ENCODE data around the gene TBCD.

DNA sequence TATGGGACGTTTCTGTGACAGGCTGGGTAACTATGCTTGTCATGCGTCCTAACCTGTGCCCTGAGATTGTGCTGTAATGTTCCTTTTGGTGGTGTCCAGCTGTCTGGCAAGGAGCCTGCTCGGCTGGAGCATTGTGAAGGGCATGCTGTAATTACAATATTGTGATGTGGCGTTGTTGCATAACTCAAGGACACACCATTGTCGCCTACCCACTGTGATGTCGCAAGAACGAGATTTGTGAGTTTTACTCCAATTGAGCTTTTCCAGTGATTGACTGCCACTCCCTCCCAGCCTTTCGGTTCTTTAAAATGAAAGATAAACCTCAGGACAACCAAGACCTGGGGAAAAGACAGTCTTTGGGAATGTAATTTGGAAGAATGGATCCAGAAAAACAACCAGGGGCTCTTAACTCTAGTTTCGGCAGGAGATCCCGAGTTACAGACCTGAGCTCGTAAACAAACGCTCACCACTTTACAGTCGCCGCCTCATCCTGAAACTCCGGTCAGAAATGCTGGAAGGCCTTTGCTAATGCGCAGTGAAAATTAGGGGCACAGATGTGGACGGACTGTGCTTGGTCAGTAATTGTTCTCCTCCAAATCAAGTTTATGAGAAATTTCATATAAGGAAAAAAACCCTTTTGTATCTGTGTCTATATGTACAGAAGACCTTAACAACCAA lies 86.7 kb downstream of the TBCD start:
- no peak for TF ChIP-seq CTCF (conservative IDR thresholded peaks at IDR 0.05 in 1 of 2, IDR thresholded peaks at IDR 0.05 in 1 of 2; ENCODE audit: extremely low read depth in 1 of 2, insufficient read depth in 1 of 2, low read depth in 1 of 2, low read length in 2 of 2)
- TF ChIP-seq EZH2 (IDR thresholded peaks at IDR 0.05; ENCODE audit: borderline replicate concordance, low read length) = no peak

Measured in mammary epithelial cell (primary cell).